Measurements from ENCODE around the gene NAV3. TPM values are rescaled to one million over a fixed set of nuclear protein-coding genes. Genes with fewer than 3 reads are reported as not detected.

NAV3 gene
- total RNA-seq, 2 donors from 2014 or later = 2.6 to 6.6 TPM

GRCh38 chr12:77837876-77838291 is 7.2 kb downstream of the NAV3 start:
- 47 to 54% methylated on average over 3 of the region's 3 CpGs for WGBS, 2 donors
- H3K4me3 ChIP-seq = no peak overlapping the region
- no peaks in the 10 kb centered on the region for H3K4me1 ChIP-seq
- TF ChIP-seq POLR2A (IDR thresholded peaks at IDR 0.05) (no peak), CTCF (IDR thresholded peaks at IDR 0.05) (no peak)
- ATAC-seq (no peak), DNase-seq (peak in 2 of 4 donors; percentile 6 to 16)
- intact Hi-C loops (cut with DNase I) = no loop called here
- H3K36me3 ChIP-seq (replicated peaks in 1 of 2; ENCODE audit: insufficient read depth in 1 of 2, low read depth in 2 of 2) = no peaks in the 10 kb centered on the region
- no peaks in the 10 kb centered on the region for H3K27me3 ChIP-seq
- H3K9me3 ChIP-seq = no peaks in the 10 kb centered on the region
- H3K27ac ChIP-seq = no peak overlapping the region

GRCh38 chr12:77841521-77841920 is 10.8 kb downstream of the NAV3 start:
- H3K27me3 ChIP-seq = no peaks in the 10 kb centered on the region
- intact Hi-C loops (cut with DNase I) = no loop called here
- no peak for TF ChIP-seq POLR2A (IDR thresholded peaks at IDR 0.05)
- TF ChIP-seq CTCF (IDR thresholded peaks at IDR 0.05) = no peak
- H3K36me3 ChIP-seq (replicated peaks in 1 of 2; ENCODE audit: insufficient read depth in 1 of 2, low read depth in 2 of 2) = no peaks in the 10 kb centered on the region
- H3K4me3 ChIP-seq = no peak overlapping the region
- H3K27ac ChIP-seq = no peak overlapping the region
- no peak for DNase-seq
- no peak for ATAC-seq
- H3K9me3 ChIP-seq = no peaks in the 10 kb centered on the region
- H3K4me1 ChIP-seq = no peaks in the 10 kb centered on the region

GRCh38 chr12:77842430-77842829 is 11.7 kb downstream of the NAV3 start:
- H3K27ac ChIP-seq = no peak overlapping the region
- H3K4me1 ChIP-seq = no peaks in the 10 kb centered on the region
- WGBS, 2 donors = 75 to 81% methylated on average over 5 of the region's 5 CpGs
- intact Hi-C loops (cut with DNase I) = no loop called here
- ATAC-seq (no peak), DNase-seq (no peak)
- no peaks in the 10 kb centered on the region for H3K9me3 ChIP-seq
- H3K4me3 ChIP-seq = no peak overlapping the region
- TF ChIP-seq POLR2A (IDR thresholded peaks at IDR 0.05) (no peak), CTCF (IDR thresholded peaks at IDR 0.05) (no peak)
- no peaks in the 10 kb centered on the region for H3K36me3 ChIP-seq (replicated peaks in 1 of 2; ENCODE audit: insufficient read depth in 1 of 2, low read depth in 2 of 2)
- H3K27me3 ChIP-seq = no peaks in the 10 kb centered on the region

- intact Hi-C loops (cut with DNase I) = no loop called here
- 67 to 87% methylated on average over 3 to 4 of the region's 4 CpGs for WGBS, 2 donors
- no peaks in the 10 kb centered on the region for H3K9me3 ChIP-seq
- no peak overlapping the region for H3K4me3 ChIP-seq
- ATAC-seq (no peak), DNase-seq (no peak)
- H3K4me1 ChIP-seq = no peaks in the 10 kb centered on the region
- H3K36me3 ChIP-seq (replicated peaks in 1 of 2; ENCODE audit: insufficient read depth in 1 of 2, low read depth in 2 of 2) = no peaks in the 10 kb centered on the region
- TF ChIP-seq CTCF (IDR thresholded peaks at IDR 0.05) (no peak), POLR2A (IDR thresholded peaks at IDR 0.05) (no peak)
- H3K27ac ChIP-seq = no peak overlapping the region
- no peaks in the 10 kb centered on the region for H3K27me3 ChIP-seq
Observed at GRCh38 chr12:77845831-77846230, 15.1 kb downstream of the NAV3 start.

GRCh38 chr12:77847060-77847541 is 16.4 kb downstream of the NAV3 start:
- TF ChIP-seq CTCF (IDR thresholded peaks at IDR 0.05) (no peak), POLR2A (IDR thresholded peaks at IDR 0.05) (no peak)
- no peaks in the 10 kb centered on the region for H3K36me3 ChIP-seq (replicated peaks in 1 of 2; ENCODE audit: insufficient read depth in 1 of 2, low read depth in 2 of 2)
- ATAC-seq (no peak), DNase-seq (no peak)
- H3K9me3 ChIP-seq = no peaks in the 10 kb centered on the region
- H3K27me3 ChIP-seq = no peaks in the 10 kb centered on the region
- no peak overlapping the region for H3K4me3 ChIP-seq
- WGBS, 2 donors = 40 to 67% methylated on average over 2 of the region's 2 CpGs
- H3K27ac ChIP-seq = no peak overlapping the region
- intact Hi-C loops (cut with DNase I) = no loop called here
- H3K4me1 ChIP-seq = no peaks in the 10 kb centered on the region

Measured in body of pancreas (tissue), 4 donors.